ENCODE data around the gene AADAC.
"Not testable (repeated sequence)": the region's sequence is repeated elsewhere in the genome, so short reads cannot be mapped to it uniquely, and the experiment has no call there.

The AADAC gene

GRCh38 chr3:151793636-151794035 is 20.3 kb upstream of the AADAC start:
- FAIRE-seq (no peak), DNase-seq (ENCODE audit: insufficient read length, low spot score) (no peak)
- TF ChIP-seq POU2F2 (IDR thresholded peaks at IDR 0.05; ENCODE audit: low read depth, low read length) (no peak), TAF1 (IDR thresholded peaks at IDR 0.05; ENCODE audit: low read depth, low read length) (no peak), SPI1 (IDR thresholded peaks at IDR 0.05; ENCODE audit: low read depth, low read length) (no peak), POLR2AphosphoS5 (IDR thresholded peaks at IDR 0.05; ENCODE audit: low read depth, low read length) (no peak), POLR2A (IDR thresholded peaks at IDR 0.05; ENCODE audit: low read depth, low read length) (no peak)

DNA sequence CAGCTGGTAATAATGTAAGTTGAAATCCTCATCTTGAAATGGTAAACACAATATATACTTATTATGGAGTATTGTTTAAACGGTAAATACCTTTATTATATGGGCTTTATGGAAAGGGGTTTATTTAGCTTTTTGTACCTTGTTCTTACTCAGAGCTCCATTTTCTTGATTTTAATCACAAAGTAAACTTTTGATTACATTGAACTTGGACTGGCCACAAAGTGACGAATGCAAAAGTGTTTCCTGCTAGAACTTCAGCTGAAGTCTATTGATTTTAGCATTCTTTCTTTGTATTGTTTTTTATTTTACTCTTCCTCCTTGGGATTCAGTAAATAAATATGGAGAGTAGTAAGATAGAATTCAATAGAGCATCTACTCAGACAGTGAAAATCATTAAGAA is 19.8 kb upstream of the AADAC start:
- DNase-seq (ENCODE audit: insufficient read length, low spot score) (no peak), FAIRE-seq (no peak)
- TF ChIP-seq POLR2A (IDR thresholded peaks at IDR 0.05; ENCODE audit: low read depth, low read length) = no peak
- TF ChIP-seq POLR2AphosphoS5 (IDR thresholded peaks at IDR 0.05; ENCODE audit: low read depth, low read length) = no peak
- no peak for TF ChIP-seq SPI1 (IDR thresholded peaks at IDR 0.05; ENCODE audit: low read depth, low read length)

DNA sequence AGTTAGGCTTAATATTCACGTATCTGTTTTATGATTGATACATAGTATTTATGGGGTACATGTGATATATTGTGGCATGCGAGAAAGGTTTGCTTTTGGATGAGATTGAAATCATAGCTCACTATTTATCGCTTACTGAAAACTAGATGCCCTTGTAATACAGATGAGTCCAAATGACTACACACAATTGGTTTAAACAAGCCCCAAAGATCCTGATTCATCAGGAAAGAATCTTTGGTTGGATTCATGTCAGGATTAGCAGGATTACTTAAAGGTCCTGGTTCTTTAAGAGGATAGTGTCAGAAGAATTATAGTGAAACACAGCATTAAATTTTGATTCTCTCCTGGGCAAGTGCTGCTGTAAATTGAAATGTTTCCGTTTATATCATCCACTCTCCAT is 18.6 kb upstream of the AADAC start:
- FAIRE-seq (no peak), DNase-seq (ENCODE audit: insufficient read length, low spot score) (no peak)
- TF ChIP-seq POLR2AphosphoS5 (IDR thresholded peaks at IDR 0.05; ENCODE audit: low read depth, low read length) (no peak), POU2F2 (IDR thresholded peaks at IDR 0.05; ENCODE audit: low read depth, low read length) (no peak), POLR2A (IDR thresholded peaks at IDR 0.05; ENCODE audit: low read depth, low read length) (no peak), SPI1 (IDR thresholded peaks at IDR 0.05; ENCODE audit: low read depth, low read length) (no peak), PAX5 (IDR thresholded peaks at IDR 0.05; ENCODE audit: insufficient read depth, low read length, severe bottlenecking) (no peak)

DNA sequence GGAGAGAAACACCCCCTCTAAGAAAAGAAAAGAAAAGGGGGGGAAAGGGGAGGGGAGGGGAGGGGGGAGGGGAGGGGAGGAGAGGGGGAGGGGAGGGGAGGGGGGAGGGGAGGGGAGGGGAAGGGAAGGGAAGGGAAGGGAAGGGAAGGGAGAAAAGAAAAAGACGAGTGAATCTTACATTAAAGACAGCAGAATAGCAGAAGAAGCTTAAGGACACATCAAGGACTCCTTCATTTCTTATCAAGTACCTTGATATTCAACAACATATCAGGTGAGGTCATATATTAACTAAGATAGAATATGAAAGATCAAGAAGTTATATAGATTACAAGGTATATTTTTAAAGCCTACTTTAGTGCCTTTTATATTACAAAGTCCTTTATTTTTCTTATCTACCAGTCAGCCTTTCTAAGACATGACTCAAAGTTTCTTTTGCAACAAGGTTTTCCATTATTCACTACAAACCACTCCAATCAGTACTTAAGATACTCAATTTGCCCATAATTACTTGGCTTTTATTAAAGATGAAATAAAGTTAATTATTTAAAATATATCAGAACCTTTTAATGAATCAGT is 17.7 kb upstream of the AADAC start:
- FAIRE-seq = no peak
- no peak for DNase-seq (ENCODE audit: insufficient read length, low spot score)
- no peak for TF ChIP-seq PAX5 (IDR thresholded peaks at IDR 0.05; ENCODE audit: insufficient read depth, low read length, severe bottlenecking)
- TF ChIP-seq POU2F2 (IDR thresholded peaks at IDR 0.05; ENCODE audit: low read depth, low read length) = no peak
- TF ChIP-seq TAF1 (IDR thresholded peaks at IDR 0.05; ENCODE audit: low read depth, low read length) = no peak
- no peak for TF ChIP-seq POLR2AphosphoS5 (IDR thresholded peaks at IDR 0.05; ENCODE audit: low read depth, low read length)
- TF ChIP-seq POLR2A (IDR thresholded peaks at IDR 0.05; ENCODE audit: low read depth, low read length) = no peak
- TF ChIP-seq SPI1 (IDR thresholded peaks at IDR 0.05; ENCODE audit: low read depth, low read length) = no peak

DNA sequence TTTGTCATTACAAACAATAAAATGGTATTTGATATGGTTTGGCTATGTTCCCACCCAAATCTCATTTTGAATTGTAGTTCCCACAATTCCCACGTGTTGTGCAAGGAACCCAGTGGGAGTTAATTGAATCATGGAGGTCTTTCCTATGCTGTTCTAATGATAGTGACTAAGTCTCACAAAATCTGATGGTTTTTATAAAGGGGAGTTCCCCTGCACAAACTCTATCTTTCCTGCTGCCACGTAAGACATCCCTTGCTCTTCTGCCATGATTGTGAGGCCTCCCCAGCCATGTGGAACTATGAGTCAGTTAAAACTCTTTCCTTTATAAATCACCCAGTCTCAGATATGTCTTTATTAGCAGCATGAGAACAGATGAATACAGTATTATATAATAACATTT is 15.4 kb upstream of the AADAC start:
- FAIRE-seq (no peak), DNase-seq (ENCODE audit: insufficient read length, low spot score) (no peak)
- no peak for TF ChIP-seq SPI1 (IDR thresholded peaks at IDR 0.05; ENCODE audit: low read depth, low read length)
- TF ChIP-seq POLR2A (IDR thresholded peaks at IDR 0.05; ENCODE audit: low read depth, low read length) = no peak
- no peak for TF ChIP-seq PAX5 (IDR thresholded peaks at IDR 0.05; ENCODE audit: insufficient read depth, low read length, severe bottlenecking)
- TF ChIP-seq TAF1 (IDR thresholded peaks at IDR 0.05; ENCODE audit: low read depth, low read length) = no peak
- TF ChIP-seq POLR2AphosphoS5 (IDR thresholded peaks at IDR 0.05; ENCODE audit: low read depth, low read length) = no peak
- no peak for TF ChIP-seq POU2F2 (IDR thresholded peaks at IDR 0.05; ENCODE audit: low read depth, low read length)

DNA sequence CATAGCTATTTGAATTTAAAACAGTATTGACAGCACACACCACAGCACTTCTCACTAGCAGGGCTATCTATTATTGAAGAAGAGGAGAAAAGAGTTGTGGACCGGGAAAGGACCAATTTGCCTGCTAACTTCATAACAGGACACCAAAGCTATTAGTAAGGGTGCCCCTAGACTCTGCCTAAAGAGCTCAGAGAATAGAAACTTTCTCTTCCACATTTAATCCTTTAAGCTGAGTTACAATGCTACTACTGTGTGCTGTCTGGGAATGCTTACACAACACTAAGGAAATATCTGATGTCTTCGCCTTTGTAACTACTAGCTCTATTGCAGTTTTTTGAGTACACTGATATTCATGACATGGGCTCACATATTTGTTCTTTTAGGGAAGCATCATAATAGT is 13.5 kb upstream of the AADAC start:
- DNase-seq (ENCODE audit: insufficient read length, low spot score) (no peak), FAIRE-seq (no peak)
- TF ChIP-seq TAF1 (IDR thresholded peaks at IDR 0.05; ENCODE audit: low read depth, low read length) (no peak), PAX5 (IDR thresholded peaks at IDR 0.05; ENCODE audit: insufficient read depth, low read length, severe bottlenecking) (no peak), POLR2A (IDR thresholded peaks at IDR 0.05; ENCODE audit: low read depth, low read length) (no peak), POLR2AphosphoS5 (IDR thresholded peaks at IDR 0.05; ENCODE audit: low read depth, low read length) (no peak)

DNA sequence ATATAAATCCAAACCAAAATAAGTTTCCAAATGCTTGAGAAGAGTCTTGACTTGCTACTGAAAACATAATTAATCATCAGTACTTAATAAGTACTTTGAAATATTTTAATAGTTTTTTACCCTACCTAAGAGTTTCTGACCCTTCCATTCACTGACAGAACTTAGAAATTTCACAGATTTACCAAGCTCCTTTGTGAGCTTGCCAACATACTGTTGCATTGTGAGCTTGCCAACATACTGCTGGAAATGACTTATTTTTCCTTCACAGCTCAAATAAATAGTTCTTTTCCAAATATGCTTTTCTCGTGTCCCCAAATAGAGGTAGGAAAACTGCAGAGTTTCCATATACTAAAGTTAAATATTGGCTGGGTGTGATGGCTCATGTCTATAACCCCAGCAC is 9.6 kb upstream of the AADAC start:
- FAIRE-seq (no peak), DNase-seq (ENCODE audit: insufficient read length, low spot score) (no peak)
- no peak for TF ChIP-seq POU2F2 (IDR thresholded peaks at IDR 0.05; ENCODE audit: low read depth, low read length)

GRCh38 chr3:151806838-151807237 is 7.1 kb upstream of the AADAC start:
- TF ChIP-seq POU2F2 (IDR thresholded peaks at IDR 0.05; ENCODE audit: low read depth, low read length) (no peak), POLR2A (IDR thresholded peaks at IDR 0.05; ENCODE audit: low read depth, low read length) (no peak), TAF1 (IDR thresholded peaks at IDR 0.05; ENCODE audit: low read depth, low read length) (no peak), POLR2AphosphoS5 (IDR thresholded peaks at IDR 0.05; ENCODE audit: low read depth, low read length) (no peak), SPI1 (IDR thresholded peaks at IDR 0.05; ENCODE audit: low read depth, low read length) (no peak), PAX5 (IDR thresholded peaks at IDR 0.05; ENCODE audit: insufficient read depth, low read length, severe bottlenecking) (no peak)
- DNase-seq (ENCODE audit: insufficient read length, low spot score) (no peak), FAIRE-seq (no peak)

DNA sequence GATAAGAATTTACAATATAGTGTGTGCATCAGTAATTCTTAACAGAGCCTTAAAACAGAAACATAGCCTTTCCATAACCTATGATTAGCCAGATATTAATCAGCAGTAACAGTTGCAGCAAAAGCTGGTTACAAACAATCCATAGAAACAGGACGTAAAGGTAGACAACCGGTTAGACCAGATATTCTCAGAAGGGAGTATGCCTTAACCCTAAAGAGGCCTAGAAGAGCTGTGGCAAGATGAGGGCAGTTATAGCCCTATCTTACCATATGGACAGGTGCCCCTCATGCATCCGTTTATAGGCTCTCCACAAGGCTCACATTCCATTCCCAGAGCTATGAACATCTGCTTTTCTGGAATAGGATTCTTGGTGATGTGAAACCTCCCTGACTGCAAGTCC is 5.0 kb upstream of the AADAC start:
- not testable (repeated sequence) for DNase-seq (ENCODE audit: insufficient read length, low spot score); FAIRE-seq

GRCh38 chr3:151811474-151811873 is 2.4 kb upstream of the AADAC start:
- TF ChIP-seq POLR2AphosphoS5 (IDR thresholded peaks at IDR 0.05; ENCODE audit: low read depth, low read length) (no peak), POU2F2 (IDR thresholded peaks at IDR 0.05; ENCODE audit: low read depth, low read length) (no peak), POLR2A (IDR thresholded peaks at IDR 0.05; ENCODE audit: low read depth, low read length) (no peak), TAF1 (IDR thresholded peaks at IDR 0.05; ENCODE audit: low read depth, low read length) (no peak), PAX5 (IDR thresholded peaks at IDR 0.05; ENCODE audit: insufficient read depth, low read length, severe bottlenecking) (no peak), SPI1 (IDR thresholded peaks at IDR 0.05; ENCODE audit: low read depth, low read length) (no peak)
- FAIRE-seq (no peak), DNase-seq (ENCODE audit: insufficient read length, low spot score) (no peak)

DNA sequence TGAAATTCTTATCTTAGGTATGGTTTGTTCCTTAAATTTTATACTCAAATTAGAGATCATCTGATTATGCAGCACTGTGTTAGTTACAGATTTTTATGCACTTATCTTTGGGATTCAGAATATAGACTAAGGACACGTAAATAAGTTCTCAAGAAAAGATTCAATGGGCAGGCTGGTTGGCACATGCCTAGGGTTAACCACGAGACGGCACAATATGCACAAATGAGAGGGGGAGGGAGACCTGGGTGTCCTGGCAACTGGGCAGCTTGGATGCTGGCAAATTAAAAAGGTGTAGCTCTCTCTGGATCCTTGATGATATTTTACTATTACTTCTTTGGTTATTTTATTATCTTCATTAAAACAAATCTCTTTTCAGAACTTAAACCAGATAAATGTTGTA is 672 bp downstream of the AADAC start:
- FAIRE-seq = no peak
- no peak for DNase-seq (ENCODE audit: insufficient read length, low spot score)
- no peak for TF ChIP-seq PAX5 (IDR thresholded peaks at IDR 0.05; ENCODE audit: insufficient read depth, low read length, severe bottlenecking)
- TF ChIP-seq POU2F2 (IDR thresholded peaks at IDR 0.05; ENCODE audit: low read depth, low read length) = no peak
- no peak for TF ChIP-seq POLR2A (IDR thresholded peaks at IDR 0.05; ENCODE audit: low read depth, low read length)
- TF ChIP-seq TAF1 (IDR thresholded peaks at IDR 0.05; ENCODE audit: low read depth, low read length) = no peak
- TF ChIP-seq POLR2AphosphoS5 (IDR thresholded peaks at IDR 0.05; ENCODE audit: low read depth, low read length) = no peak
- no peak for TF ChIP-seq SPI1 (IDR thresholded peaks at IDR 0.05; ENCODE audit: low read depth, low read length)

Measured in GM12891 (cell line).